Adipocyte (in vitro differentiated cells): ENCODE results near the gene KRT1.
"Not testable (repeated sequence)": the region's sequence is repeated elsewhere in the genome, so short reads cannot be mapped to it uniquely, and the experiment has no call there.

Source experiments
- DNase-seq: peaks from one replicate; pipeline ENCODE4 v3.0.0-alpha.2; 2015; ENCODE audit warnings: low read depth
- H3K27me3 ChIP-seq: replicated peaks from 2 replicates; pipeline ENCODE4 v1.7.0; 2013; ENCODE audit warnings: mild to moderate bottlenecking, low read length, moderate library complexity; ENCODE audit not compliant: control insufficient read depth, insufficient read depth
- H3K36me3 ChIP-seq: 2 replicates; pipeline ENCODE4 v1.7.0; 2013; ENCODE audit warnings: low read length, mild to moderate bottlenecking, moderate library complexity; ENCODE audit not compliant: control insufficient read depth, insufficient read depth, severe bottlenecking
- H3K4me1 ChIP-seq: 2 replicates; pipeline ENCODE4 v1.7.0; 2013; ENCODE audit warnings: mild to moderate bottlenecking, low read length, moderate library complexity; ENCODE audit not compliant: control insufficient read depth, insufficient read depth
- H3K4me3 ChIP-seq: 2 replicates; pipeline ENCODE4 v1.7.0; 2013; ENCODE audit warnings: mild to moderate bottlenecking, low read length, moderate library complexity
- H3K9ac ChIP-seq: 2 replicates; pipeline ENCODE4 v1.7.0; 2013; ENCODE audit warnings: mild to moderate bottlenecking, low read length, moderate library complexity
- H3K9me3 ChIP-seq: 2 replicates; pipeline ENCODE4 v1.7.0; 2013; ENCODE audit warnings: mild to moderate bottlenecking, low read length, moderate library complexity; ENCODE audit not compliant: control insufficient read depth

KRT1 gene

DNA sequence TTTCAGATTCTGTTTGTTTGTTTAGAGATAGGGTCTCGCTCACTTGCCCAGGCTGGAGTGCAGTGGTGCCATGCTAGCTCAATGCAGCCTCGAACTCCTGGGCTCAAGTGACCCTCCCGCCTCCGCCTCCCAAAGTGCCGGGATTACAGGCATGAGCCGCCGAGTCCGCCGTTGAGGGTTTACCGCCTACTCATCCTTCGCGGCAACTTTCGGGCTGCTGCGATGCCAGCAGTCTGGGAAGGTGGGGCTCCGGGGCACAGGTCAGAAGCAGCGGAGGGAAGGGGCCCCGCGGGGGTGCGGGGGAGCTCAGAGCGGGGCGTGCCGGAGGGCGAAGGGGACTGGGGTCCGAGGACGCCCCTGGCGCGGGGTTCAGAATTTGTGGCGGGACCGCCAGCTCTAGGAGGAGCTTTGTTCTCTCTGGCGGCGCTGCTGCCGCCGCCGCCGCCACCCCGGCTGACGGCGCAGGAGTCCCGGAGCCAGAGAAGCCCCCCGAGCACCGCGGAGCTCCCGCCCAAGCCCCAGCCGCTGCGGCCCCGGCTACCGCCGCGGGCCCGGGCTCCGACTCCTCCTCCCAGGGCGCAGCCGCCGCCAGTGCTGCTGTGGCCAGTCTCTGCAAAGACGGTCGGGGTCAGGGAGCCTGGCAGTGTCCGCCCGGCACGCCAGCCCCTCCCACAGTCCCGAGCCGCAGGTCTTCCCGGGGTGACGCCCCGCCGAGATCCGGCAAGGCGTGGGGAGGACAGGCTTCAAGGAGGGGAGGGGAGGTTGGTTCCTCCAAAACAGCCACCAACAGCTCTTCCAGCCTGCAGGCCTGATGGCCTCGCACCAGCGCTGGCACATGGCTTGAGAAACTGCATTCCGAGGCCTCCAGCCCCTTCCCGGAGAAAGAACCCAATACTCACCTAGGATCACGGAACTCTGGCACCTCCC, 34.0 kb upstream of the KRT1 start:
- Histone ChIP-seq H3K4me1 (no peaks in the 10 kb centered on the region), H3K27me3 (peaks cover 73% of the 10 kb centered on the region), H3K36me3 (no peaks in the 10 kb centered on the region), H3K4me3 (no peak overlapping the region), H3K9me3 (peaks cover 10% of the 10 kb centered on the region), H3K9ac (no peak overlapping the region)
- no peak for DNase-seq

GRCh38 chr12:52712122-52712521, 31.9 kb upstream of the KRT1 start:
- H3K4me3 ChIP-seq, H3K9ac ChIP-seq, DNase-seq, H3K36me3 ChIP-seq, H3K4me1 ChIP-seq, H3K9me3 ChIP-seq: not testable (repeated sequence)
- peaks cover 81% of the 10 kb centered on the region for H3K27me3 ChIP-seq

GRCh38 chr12:52710730-52711129, 30.5 kb upstream of the KRT1 start:
- H3K27me3 ChIP-seq, result peaks cover 78% of the 10 kb centered on the region
- no peaks in the 10 kb centered on the region for H3K36me3 ChIP-seq
- H3K4me1 ChIP-seq, result no peaks in the 10 kb centered on the region
- H3K9me3 ChIP-seq, result peaks cover 10% of the 10 kb centered on the region
- no peak overlapping the region for H3K9ac ChIP-seq
- DNase-seq, result no peak
- no peak overlapping the region for H3K4me3 ChIP-seq

GRCh38 chr12:52708010-52708409, 27.8 kb upstream of the KRT1 start:
- Histone ChIP-seq H3K9me3 (peaks cover 6% of the 10 kb centered on the region), H3K27me3 (peaks cover 60% of the 10 kb centered on the region), H3K36me3 (no peaks in the 10 kb centered on the region), H3K4me3 (no peak overlapping the region), H3K4me1 (no peaks in the 10 kb centered on the region), H3K9ac (no peak overlapping the region)
- no peak for DNase-seq

DNA sequence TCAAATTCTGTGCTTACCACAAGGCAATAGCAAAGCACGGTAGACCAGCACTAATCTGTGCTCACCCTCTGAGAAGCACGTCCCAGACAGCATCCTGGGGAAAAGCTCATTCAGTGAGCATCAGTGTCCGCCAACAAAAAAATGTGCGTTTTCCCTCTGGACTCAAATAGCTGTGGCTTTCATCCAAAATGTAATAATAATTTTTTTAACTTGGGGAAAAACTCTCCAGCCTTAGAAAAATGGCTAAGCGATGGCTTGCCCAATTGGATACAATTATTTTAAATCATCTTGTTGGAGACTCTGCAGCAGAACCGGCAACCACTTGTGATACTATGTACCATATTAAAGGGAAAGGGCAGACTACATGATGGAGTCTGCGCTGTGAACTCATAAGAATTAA, 24.3 kb upstream of the KRT1 start:
- Histone ChIP-seq H3K4me1 (peaks cover 11% of the 10 kb centered on the region), H3K4me3 (no peak overlapping the region), H3K9me3 (no peaks in the 10 kb centered on the region), H3K9ac (no peak overlapping the region), H3K36me3 (no peaks in the 10 kb centered on the region), H3K27me3 (peaks cover 69% of the 10 kb centered on the region)
- DNase-seq, result no peak

DNA sequence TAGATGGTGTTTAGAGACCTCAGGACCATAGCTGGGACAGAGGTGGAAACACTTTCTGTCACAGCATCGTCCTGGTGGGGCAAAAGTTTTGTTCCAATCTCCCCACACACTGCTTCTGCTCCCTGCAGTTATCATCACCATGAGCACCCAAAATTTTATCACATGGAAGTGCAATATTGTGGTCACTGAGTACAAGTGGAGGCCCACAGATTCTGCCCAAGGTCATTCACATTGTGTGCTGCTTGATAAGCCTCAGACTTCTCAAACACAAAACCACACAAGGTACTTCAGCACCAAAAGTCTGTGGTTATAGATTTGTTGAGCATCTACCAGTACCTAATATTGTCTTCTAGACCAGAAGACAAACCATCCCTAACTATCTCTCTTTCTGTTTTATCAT, 23.7 kb upstream of the KRT1 start:
- DNase-seq, result no peak
- no peaks in the 10 kb centered on the region for H3K36me3 ChIP-seq

GRCh38 chr12:52703424-52703823, 23.2 kb upstream of the KRT1 start, which contains the start of gene KRT77:
TSS of gene KRT77 (minus strand) at chr12:52703524. CDS start at chr12:52703434, 90 bp downstream.
- Histone ChIP-seq H3K27me3 (peaks cover 70% of the 10 kb centered on the region), H3K4me3 (no peak within 1 kb of the TSS), H3K4me1 (peaks cover 15% of the 10 kb centered on the region), H3K9me3 (no peaks in the 10 kb centered on the region), H3K9ac (no peak within 1 kb of the TSS), H3K36me3 (no peaks in the 10 kb centered on the region)
- no peak for DNase-seq

More for the DNA sequence above, 23.7 kb upstream of the KRT1 start:
- H3K4me1 ChIP-seq, result peaks cover 15% of the 10 kb centered on the region
- H3K27me3 ChIP-seq, result peaks cover 69% of the 10 kb centered on the region
- no peak overlapping the region for H3K9ac ChIP-seq
- H3K4me3 ChIP-seq, result no peak overlapping the region
- no peaks in the 10 kb centered on the region for H3K9me3 ChIP-seq

DNA sequence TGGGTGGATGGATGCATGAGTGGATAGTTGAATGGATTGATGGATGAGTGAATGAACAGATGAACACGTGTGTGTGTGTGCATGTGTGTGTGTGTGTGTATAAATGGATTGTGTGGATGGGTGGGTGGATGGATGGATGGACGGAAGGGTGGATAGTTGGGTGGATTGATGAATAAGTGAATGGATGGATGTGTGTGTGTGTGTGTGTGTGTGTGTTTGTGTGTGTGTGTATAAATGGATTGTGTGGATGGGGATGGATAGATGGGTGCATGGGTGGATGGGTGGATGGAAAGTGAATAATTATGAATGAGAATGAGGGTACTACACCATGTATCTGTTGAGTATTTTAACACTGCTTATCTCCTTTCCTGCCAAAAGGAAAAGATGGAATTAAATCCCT, 22.1 kb upstream of the KRT1 start:
- Histone ChIP-seq H3K27me3 (peaks cover 68% of the 10 kb centered on the region), H3K9ac (no peak overlapping the region), H3K4me1 (peaks cover 15% of the 10 kb centered on the region)

GRCh38 chr12:52701281-52701680, 21.1 kb upstream of the KRT1 start:
- Histone ChIP-seq H3K27me3 (peaks cover 69% of the 10 kb centered on the region), H3K9ac (no peak overlapping the region)

More for the DNA sequence above, 22.1 kb upstream of the KRT1 start:
- Histone ChIP-seq H3K36me3 (no peaks in the 10 kb centered on the region), H3K9me3 (no peaks in the 10 kb centered on the region), H3K4me3 (no peak overlapping the region)
- no peak for DNase-seq

DNA sequence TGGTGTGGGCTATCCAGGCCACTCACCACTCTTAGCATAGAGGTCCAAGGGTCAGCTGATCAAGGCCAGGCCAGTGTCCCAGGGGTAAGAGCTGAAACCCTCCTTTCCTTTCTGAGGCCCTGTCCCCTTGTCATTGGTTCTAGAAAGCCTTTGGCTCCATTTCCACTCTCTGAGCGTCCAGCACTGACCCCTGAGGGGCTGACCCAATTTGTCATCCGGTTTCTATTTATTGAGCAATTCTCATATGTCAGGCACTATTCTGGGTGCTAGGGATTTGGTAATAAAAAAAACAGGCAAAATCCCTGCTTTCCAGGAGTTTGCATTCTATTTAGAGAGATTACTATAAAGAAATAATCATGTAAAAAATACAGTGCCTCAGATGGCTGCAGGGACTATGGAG, 19.8 kb upstream of the KRT1 start:
- H3K9ac ChIP-seq, result no peak overlapping the region
- no peaks in the 10 kb centered on the region for H3K9me3 ChIP-seq
- no peak for DNase-seq
- H3K27me3 ChIP-seq, result peaks cover 71% of the 10 kb centered on the region
- H3K4me3 ChIP-seq, result no peak overlapping the region
- no peaks in the 10 kb centered on the region for H3K36me3 ChIP-seq
- peaks cover 15% of the 10 kb centered on the region for H3K4me1 ChIP-seq

More at GRCh38 chr12:52701281-52701680, 21.1 kb upstream of the KRT1 start:
- Histone ChIP-seq H3K9me3 (no peaks in the 10 kb centered on the region), H3K4me1 (peaks cover 15% of the 10 kb centered on the region), H3K36me3 (no peaks in the 10 kb centered on the region), H3K4me3 (no peak overlapping the region)
- DNase-seq, result no peak

GRCh38 chr12:52699373-52699772, 19.2 kb upstream of the KRT1 start:
- no peaks in the 10 kb centered on the region for H3K36me3 ChIP-seq
- DNase-seq, result no peak
- no peak overlapping the region for H3K4me3 ChIP-seq
- H3K4me1 ChIP-seq, result peaks cover 15% of the 10 kb centered on the region
- peaks cover 77% of the 10 kb centered on the region for H3K27me3 ChIP-seq
- no peak overlapping the region for H3K9ac ChIP-seq
- no peaks in the 10 kb centered on the region for H3K9me3 ChIP-seq
